ENCODE results near the gene TNRC6C.
A peak's percentile ranks its signal among the peaks of the same experiment; 100 is the strongest.

The TNRC6C gene

GRCh38 chr17:78116411-78116810 lies 157.9 kb downstream of the TNRC6C start:
- DNase-seq (no peak), ATAC-seq (ENCODE audit: insufficient read depth, low read depth) (no peak)
- Histone ChIP-seq H3K27me3 (ENCODE audit: insufficient read depth, low read length, poor library complexity) (no peaks in the 10 kb centered on the region), H3K79me2 (ENCODE audit: insufficient read depth, low read length) (no peaks in the 10 kb centered on the region), H3K4me3 (ENCODE audit: low read depth in 1 of 2, low read length in 2 of 2) (no peak overlapping the region), H3K9me3 (ENCODE audit: insufficient read depth, low read length, severe bottlenecking) (no peaks in the 10 kb centered on the region), H3K9ac (ENCODE audit: low read depth, low read length) (no peak overlapping the region), H4K20me1 (ENCODE audit: insufficient read depth, low read length) (no peaks in the 10 kb centered on the region), H2AFZ (ENCODE audit: low read depth, low read length) (no peak overlapping the region), H3K4me2 (ENCODE audit: insufficient read depth, low read length) (no peak overlapping the region), H3K36me3 (ENCODE audit: insufficient read depth, low read length) (no peaks in the 10 kb centered on the region; the same call in 1 of the 2 replicates), H3K27ac (ENCODE audit: low read length) (no peak overlapping the region), H3K4me1 (ENCODE audit: insufficient read depth, low read length) (peaks cover 10% of the 10 kb centered on the region)
- no peak for TF ChIP-seq EZH2 (IDR thresholded peaks at IDR 0.05; ENCODE audit: borderline replicate concordance, low read depth, low read length, severe bottlenecking)
- TF ChIP-seq CTCF (IDR thresholded peaks at IDR 0.05; ENCODE audit: borderline replicate concordance, extremely low read depth, low read length, poor library complexity, severe bottlenecking), result no peak

- Histone ChIP-seq H4K20me1 (ENCODE audit: insufficient read depth, low read length) (no peaks in the 10 kb centered on the region), H3K27me3 (ENCODE audit: insufficient read depth, low read length, poor library complexity) (no peaks in the 10 kb centered on the region), H3K27ac (ENCODE audit: low read length) (no peak overlapping the region), H3K79me2 (ENCODE audit: insufficient read depth, low read length) (no peaks in the 10 kb centered on the region), H3K4me1 (ENCODE audit: insufficient read depth, low read length) (peaks cover 19% of the 10 kb centered on the region), H3K36me3 (ENCODE audit: insufficient read depth, low read length) (peaks cover 1% of the 10 kb centered on the region; the same call in 1 of the 2 replicates), H3K9me3 (ENCODE audit: insufficient read depth, low read length, severe bottlenecking) (no peaks in the 10 kb centered on the region), H3K4me2 (ENCODE audit: insufficient read depth, low read length) (no peak overlapping the region), H2AFZ (ENCODE audit: low read depth, low read length) (no peak overlapping the region), H3K9ac (ENCODE audit: low read depth, low read length) (no peak overlapping the region), H3K4me3 (ENCODE audit: low read depth in 1 of 2, low read length in 2 of 2) (no peak overlapping the region)
- DNase-seq (no peak), ATAC-seq (ENCODE audit: insufficient read depth, low read depth) (no peak)
- TF ChIP-seq EZH2 (IDR thresholded peaks at IDR 0.05; ENCODE audit: borderline replicate concordance, low read depth, low read length, severe bottlenecking), result no peak
- peak; percentile 58 for TF ChIP-seq CTCF (IDR thresholded peaks at IDR 0.05; ENCODE audit: borderline replicate concordance, extremely low read depth, low read length, poor library complexity, severe bottlenecking)
Measured at GRCh38 chr17:78117027-78117981, 158.8 kb downstream of the TNRC6C start.

GRCh38 chr17:78118801-78119241 lies 160.3 kb downstream of the TNRC6C start:
- ATAC-seq (ENCODE audit: insufficient read depth, low read depth) (no peak), DNase-seq (no peak)
- TF ChIP-seq EZH2 (IDR thresholded peaks at IDR 0.05; ENCODE audit: borderline replicate concordance, low read depth, low read length, severe bottlenecking), result no peak
- TF ChIP-seq CTCF (IDR thresholded peaks at IDR 0.05; ENCODE audit: borderline replicate concordance, extremely low read depth, low read length, poor library complexity, severe bottlenecking), result no peak
- Histone ChIP-seq H3K27ac (ENCODE audit: low read length) (0 out of 2 replicates have a peak overlapping the region, but pooled peaks have one; percentile 23), H3K4me3 (ENCODE audit: low read depth in 1 of 2, low read length in 2 of 2) (no peak overlapping the region), H3K9ac (ENCODE audit: low read depth, low read length) (no peak overlapping the region), H3K79me2 (ENCODE audit: insufficient read depth, low read length) (no peaks in the 10 kb centered on the region), H3K36me3 (ENCODE audit: insufficient read depth, low read length) (peaks cover 14% of the 10 kb centered on the region), H4K20me1 (ENCODE audit: insufficient read depth, low read length) (no peaks in the 10 kb centered on the region), H3K4me2 (ENCODE audit: insufficient read depth, low read length) (no peak overlapping the region), H2AFZ (ENCODE audit: low read depth, low read length) (no peak overlapping the region), H3K27me3 (ENCODE audit: insufficient read depth, low read length, poor library complexity) (no peaks in the 10 kb centered on the region), H3K9me3 (ENCODE audit: insufficient read depth, low read length, severe bottlenecking) (no peaks in the 10 kb centered on the region), H3K4me1 (ENCODE audit: insufficient read depth, low read length) (peaks cover 30% of the 10 kb centered on the region)
